DOHH2 (cell line): ENCODE data around the gene SLC4A2.

Experiments
- EZH2phosphoT487 ChIP-seq: fragments of 200-600 bp; sonication (generic); IDR thresholded peaks from 2 replicates; pipeline ENCODE4 v1.6.1; 2017; ENCODE audit warnings: borderline replicate concordance, mild to moderate bottlenecking, antibody characterized with exemption, low read length, moderate library complexity, mixed read lengths
- TF ChIP-seq, protein P1 (sequence below): fragments of 200-600 bp; sonication (generic); IDR thresholded peaks from one replicate; pipeline ENCODE4 v1.5.1; 2014; ENCODE audit warnings: antibody characterized with exemption, mild to moderate bottlenecking, low read depth, low read length; ENCODE audit not compliant: poor library complexity, severe bottlenecking

DNA sequence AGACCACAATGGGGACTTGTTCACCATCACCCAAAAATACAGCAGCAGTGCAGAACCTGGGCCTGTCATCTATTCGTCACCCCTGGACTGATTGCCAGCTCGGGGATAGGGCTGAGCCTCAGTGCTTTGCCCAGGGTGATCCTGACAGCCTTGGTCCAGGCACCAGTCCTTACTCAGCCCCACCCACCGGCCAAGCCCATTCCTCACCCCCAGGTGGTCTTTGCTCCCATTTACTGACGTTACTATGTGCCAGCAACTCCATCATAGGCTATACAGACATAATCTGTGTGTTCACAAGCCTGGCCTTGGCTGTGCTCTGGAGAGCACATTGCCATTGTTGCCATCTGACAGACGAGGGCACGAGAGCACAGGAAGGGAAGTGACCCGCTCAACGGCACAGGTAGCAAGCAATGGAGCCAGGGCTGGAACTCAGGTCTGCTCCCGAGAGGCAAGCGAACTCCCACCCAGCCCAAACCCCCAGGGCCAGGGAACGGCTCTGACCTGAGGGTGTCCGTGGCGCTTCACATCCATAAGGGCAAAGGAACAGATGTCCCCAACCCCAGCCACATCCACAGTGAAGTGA, 41.9 kb upstream of the SLC4A2 start:
- TF ChIP-seq, protein P1, sequence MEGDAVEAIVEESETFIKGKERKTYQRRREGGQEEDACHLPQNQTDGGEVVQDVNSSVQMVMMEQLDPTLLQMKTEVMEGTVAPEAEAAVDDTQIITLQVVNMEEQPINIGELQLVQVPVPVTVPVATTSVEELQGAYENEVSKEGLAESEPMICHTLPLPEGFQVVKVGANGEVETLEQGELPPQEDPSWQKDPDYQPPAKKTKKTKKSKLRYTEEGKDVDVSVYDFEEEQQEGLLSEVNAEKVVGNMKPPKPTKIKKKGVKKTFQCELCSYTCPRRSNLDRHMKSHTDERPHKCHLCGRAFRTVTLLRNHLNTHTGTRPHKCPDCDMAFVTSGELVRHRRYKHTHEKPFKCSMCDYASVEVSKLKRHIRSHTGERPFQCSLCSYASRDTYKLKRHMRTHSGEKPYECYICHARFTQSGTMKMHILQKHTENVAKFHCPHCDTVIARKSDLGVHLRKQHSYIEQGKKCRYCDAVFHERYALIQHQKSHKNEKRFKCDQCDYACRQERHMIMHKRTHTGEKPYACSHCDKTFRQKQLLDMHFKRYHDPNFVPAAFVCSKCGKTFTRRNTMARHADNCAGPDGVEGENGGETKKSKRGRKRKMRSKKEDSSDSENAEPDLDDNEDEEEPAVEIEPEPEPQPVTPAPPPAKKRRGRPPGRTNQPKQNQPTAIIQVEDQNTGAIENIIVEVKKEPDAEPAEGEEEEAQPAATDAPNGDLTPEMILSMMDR: no peak
- no peak for TF ChIP-seq EZH2phosphoT487
